A549 (cell line): ENCODE data around the gene FBXO38. TPM values are rescaled to one million over a fixed set of nuclear protein-coding genes. Genes with fewer than 3 reads are reported as not detected.

Experiments
- ATAC-seq, 2 experiments: fragments of 200-7000 bp in 1 of 2; fragments of >200 bp in 1 of 2; cut with Nextera tagmentation in 1 of 2; cut with Tn5 transposase in 1 of 2; 3 replicates each; pipeline versions ENCODE4 v1.8.0 to v1.9.1; 2018 to 2020; ENCODE audit warnings: mild to moderate bottlenecking in 1 of 2, moderate library complexity in 1 of 2
- CTCF ChIA-PET: fragments of 300-600 bp; sonication (Branson Sonifier 250); formaldehyde crosslinking; extraction: SDS; loops from one replicate; lab custom pipeline; 2021; ENCODE audit warnings: antibody characterized with exemption, inconsistent platforms; lab: Yijun Ruan, JAX
- POLR2A ChIA-PET: fragments of 350-600 bp; formaldehyde crosslinking; extraction: SDS; loops from one replicate; lab custom pipeline; 2021; ENCODE audit warnings: antibody characterized with exemption, inconsistent platforms; lab: Yijun Ruan, JAX
- DNase-seq, 2 experiments: peaks; one replicate each; pipeline versions ENCODE4 v3.0.0 to v3.0.0-alpha.2; 2011 to 2016; ENCODE audit warnings: low read depth in 1 of 2, low spot score in 1 of 2
- FAIRE-seq: peaks from 2 replicates; lab custom pipeline; 2011; peaks lifted over from hg19 to GRCh38; lab: Jason Lieb, UNC
- H3K27ac ChIP-seq, 2 experiments: fragments of >200 bp; sonication (Bioruptor Twin); formaldehyde crosslinking; 3 replicates each; pipeline ENCODE4 v1.5.1; 2016 to 2017
- H3K4me1 ChIP-seq: fragments of >200 bp; sonication (Bioruptor Twin); formaldehyde crosslinking; 3 replicates; pipeline ENCODE4 v1.6.1; 2016
- H3K4me2 ChIP-seq: fragments of >200 bp; sonication (Bioruptor Twin); formaldehyde crosslinking; 3 replicates; pipeline ENCODE4 v1.6.1; 2016
- H3K4me3 ChIP-seq: fragments of >200 bp; sonication (Bioruptor Twin); formaldehyde crosslinking; 3 replicates; pipeline ENCODE4 v1.5.1; 2016
- H3K9me3 ChIP-seq: fragments of >200 bp; sonication (Bioruptor Twin); formaldehyde crosslinking; 3 replicates; pipeline ENCODE4 v1.6.1; 2016
- BCL3 ChIP-seq: fragments of >200 bp; sonication (Bioruptor Twin); formaldehyde crosslinking; IDR thresholded peaks from 3 replicates; pipeline ENCODE4 v1.6.1; 2016
- CBX2 ChIP-seq: fragments of 200-600 bp; sonication (generic); IDR thresholded peaks from 2 replicates; pipeline ENCODE4 v1.6.1; 2016; ENCODE audit warnings: low read depth, mild to moderate bottlenecking, borderline replicate concordance
- CHD2 ChIP-seq: fragments of 150-350 bp; IDR thresholded peaks from 2 replicates; pipeline ENCODE4 v1.6.1; 2014; ENCODE audit warnings: low read length; ENCODE audit not compliant: partially characterized antibody
- CTCF ChIP-seq: fragments of >200 bp; sonication (Bioruptor Twin); formaldehyde crosslinking; IDR thresholded peaks from 3 replicates; pipeline ENCODE4 v1.5.1; 2016
- EP300 ChIP-seq, 2 experiments: fragments of >200 bp; sonication (Bioruptor Twin); formaldehyde crosslinking; IDR thresholded peaks; 2 replicates in 1 of 2; 3 replicates in 1 of 2; pipeline ENCODE4 v1.6.1; 2016 to 2017
- FOSL2 ChIP-seq, 2 experiments: fragments of 450-650 bp in 1 of 2; fragments of >200 bp in 1 of 2; sonication (Bioruptor Twin) in 1 of 2; formaldehyde crosslinking; IDR thresholded peaks; 2 replicates each; pipeline versions ENCODE4 v1.5.0 to v1.6.1; 2016 to 2020; ENCODE audit warnings: mild to moderate bottlenecking in 1 of 2, moderate library complexity in 1 of 2
- HDAC2 ChIP-seq: fragments of 200-600 bp; sonication (generic); IDR thresholded peaks from 2 replicates; pipeline ENCODE4 v1.6.1; 2016
- HEYL ChIP-seq: fragments of 250-450 bp; sonication (Bioruptor Pico); IDR thresholded peaks from 2 replicates; pipeline ENCODE4 v1.8.0; 2021; ENCODE audit warnings: mild to moderate bottlenecking, moderate library complexity
- HMGXB4 ChIP-seq: fragments of 250-450 bp; sonication (Bioruptor Pico); IDR thresholded peaks from 2 replicates; pipeline ENCODE4 v1.5.0; 2021; ENCODE audit warnings: mild to moderate bottlenecking, moderate library complexity, borderline replicate concordance
- HOXB5 ChIP-seq: fragments of 250-450 bp; sonication (Bioruptor Pico); IDR thresholded peaks from 2 replicates; pipeline ENCODE4 v1.5.0; 2020; ENCODE audit warnings: mild to moderate bottlenecking, moderate library complexity
- JUN ChIP-seq, 2 experiments: fragments of >200 bp; sonication (Bioruptor Twin); formaldehyde crosslinking; IDR thresholded peaks; 2 replicates in 1 of 2; 3 replicates in 1 of 2; pipeline ENCODE4 v1.6.1; 2016 to 2017
- JUNB ChIP-seq: fragments of >200 bp; sonication (Bioruptor Twin); formaldehyde crosslinking; IDR thresholded peaks from 2 replicates; pipeline ENCODE4 v1.6.1; 2016
- NFE2L2 ChIP-seq: fragments of 150-350 bp; conservative IDR thresholded peaks from 2 replicates; pipeline ENCODE4 v1.6.1; 2014; ENCODE audit warnings: low read length
- NPAS2 ChIP-seq: fragments of 250-450 bp; sonication (Bioruptor Pico); IDR thresholded peaks from 2 replicates; pipeline ENCODE4 v1.8.0; 2022; ENCODE audit warnings: mild to moderate bottlenecking, moderate library complexity, borderline replicate concordance
- NR3C1 ChIP-seq: fragments of >200 bp; sonication (Bioruptor Twin); formaldehyde crosslinking; IDR thresholded peaks from 3 replicates; pipeline ENCODE4 v1.6.1; 2017
- POLR2A ChIP-seq: IDR thresholded peaks from 2 replicates; pipeline ENCODE4 v1.6.1; 2012; ENCODE audit warnings: mild to moderate bottlenecking, low read length
- RCOR1 ChIP-seq: fragments of 150-350 bp; IDR thresholded peaks from 2 replicates; pipeline ENCODE4 v1.6.1; 2014; ENCODE audit warnings: antibody characterized with exemption, low read length, low read depth
- SMC3 ChIP-seq: fragments of >200 bp; sonication (Bioruptor Twin); formaldehyde crosslinking; IDR thresholded peaks from 3 replicates; pipeline ENCODE4 v1.6.1; 2018; ENCODE audit warnings: inconsistent platforms
- SREBF2 ChIP-seq: fragments of 450-650 bp; IDR thresholded peaks from 2 replicates; pipeline ENCODE4 v1.6.1; 2014; ENCODE audit warnings: mild to moderate bottlenecking, moderate library complexity
- TP53 ChIP-seq: fragments of 250-450 bp; sonication (Bioruptor Pico); IDR thresholded peaks from 2 replicates; pipeline ENCODE4 v1.5.0; 2021; ENCODE audit warnings: mild to moderate bottlenecking, moderate library complexity
- ZC3H11A ChIP-seq: fragments of 450-650 bp; IDR thresholded peaks from 2 replicates; pipeline ENCODE4 v1.6.1; 2014; ENCODE audit warnings: antibody characterized with exemption, mild to moderate bottlenecking
- ZFP36 ChIP-seq: fragments of 450-650 bp; IDR thresholded peaks from 2 replicates; pipeline ENCODE4 v1.6.1; 2014; ENCODE audit warnings: borderline replicate concordance; ENCODE audit not compliant: partially characterized antibody
- ZNF302 ChIP-seq: fragments of 250-450 bp; sonication (Bioruptor Pico); IDR thresholded peaks from 2 replicates; pipeline ENCODE4 v1.9.0; 2021; ENCODE audit warnings: inconsistent platforms, mild to moderate bottlenecking, moderate library complexity
- ZSCAN20 ChIP-seq: fragments of 250-450 bp; sonication (Bioruptor Pico); IDR thresholded peaks from 2 replicates; pipeline ENCODE4 v1.8.0; 2022; ENCODE audit warnings: mild to moderate bottlenecking, moderate library complexity
- WGBS: methylation state at CpG from one replicate; pipeline ENCODE4 v1.1.6; 2017; ENCODE audit errors: missing lambda C conversion rate; 5-methylcytosine and 5-hydroxymethylcytosine counted together
- polyA plus RNA-seq, 4 experiments: library from polyadenylated mRNA; depleted of rRNA in 3 of 4; stranded (reverse); fragments of >200 nt; fragmentation: RNase III in 1 of 4; extraction: RNeasy Plus Mini Kit Qiagen cat#74134 plus additional on column Dnase treatment in 1 of 4; gene quantifications; 2 replicates in 3 of 4; 3 replicates in 1 of 4; pipeline ENCODE4 v1.2.3, GENCODE V29; 2011 to 2017
- TF ChIP-seq, protein P1 (sequence below): IDR thresholded peaks from 2 replicates; pipeline ENCODE4 v1.6.1; 2012

Gene FBXO38
- polyA plus RNA-seq, 2 of the 4 experiments (the other 2 are of a cell fraction) = 15.8 to 33.2 TPM

- ATAC-seq (no peak), FAIRE-seq (no peak), DNase-seq (no peak)
- no peak overlapping the region for H3K27ac ChIP-seq
- no peaks in the 10 kb centered on the region for H3K4me1 ChIP-seq
- ChIA-PET CTCF (no interaction called here), POLR2A (no interaction called here)
- 93% methylated on average over 4 of the region's 4 CpGs for WGBS
- H3K4me3 ChIP-seq = no peak overlapping the region
- H3K9me3 ChIP-seq = no peaks in the 10 kb centered on the region
- H3K4me2 ChIP-seq = no peak overlapping the region
- TF ChIP-seq ZC3H11A (no peak), TP53 (CRISPR knock-in tag) (no peak), JUNB (no peak), RCOR1 (no peak), JUN (IDR thresholded peaks at IDR 0.05) (no peak), NFE2L2 (no peak), CHD2 (no peak), EP300 (IDR thresholded peaks at IDR 0.05) (no peak), SMC3 (no peak), SREBF2 (no peak), CTCF (no peak), ZFP36 (no peak)
Observed at GRCh38 chr5:148414833-148415232, 31.1 kb downstream of the FBXO38 start.

DNA sequence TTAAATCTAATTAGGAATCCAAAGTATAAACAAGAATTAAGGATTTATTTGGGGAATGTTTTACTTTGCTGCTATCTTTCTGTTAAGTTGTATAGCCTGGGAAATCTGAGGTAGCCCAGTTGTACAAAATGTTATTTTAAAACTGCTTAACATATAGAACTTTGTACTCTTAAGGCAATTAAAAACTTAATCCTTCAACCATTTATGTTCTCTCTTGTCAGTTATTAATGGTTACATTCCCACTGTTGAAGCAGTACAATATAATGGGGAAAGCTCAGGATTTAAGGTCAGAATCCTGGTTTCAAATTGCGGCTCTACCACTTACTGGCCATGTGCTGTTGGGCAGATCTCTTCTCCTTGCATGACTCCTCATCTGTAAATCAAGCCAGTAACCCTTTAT lies 32.7 kb downstream of the FBXO38 start:
- Histone ChIP-seq H3K4me2 (no peak overlapping the region), H3K27ac (no peak overlapping the region), H3K4me1 (no peaks in the 10 kb centered on the region), H3K9me3 (no peaks in the 10 kb centered on the region), H3K4me3 (no peak overlapping the region)
- FAIRE-seq (no peak), DNase-seq (no peak), ATAC-seq (no peak)
- 86% methylated on average over 1 of the region's 1 CpG for WGBS
- CTCF ChIA-PET = no interaction called here
- POLR2A ChIA-PET = no interaction called here
- TF ChIP-seq SMC3 (no peak), ZNF302 (CRISPR knock-in tag) (no peak), HMGXB4 (no peak), HEYL (CRISPR knock-in tag) (no peak), CTCF (no peak), NR3C1 (no peak), ZC3H11A (no peak)
- TF ChIP-seq, all 56 proteins: peak for 0

- H3K27ac ChIP-seq = no peak overlapping the region
- no peaks in the 10 kb centered on the region for H3K9me3 ChIP-seq
- no peak for DNase-seq
- H3K4me1 ChIP-seq = no peaks in the 10 kb centered on the region
- ChIA-PET CTCF (interaction anchor here (0.7 kb wide), 1 partner anchor 12 kb away, joined by 3 read pairs; no protein-coding TSS in a partner anchor), POLR2A (no interaction called here)
- FAIRE-seq = no peak
- TF ChIP-seq HOXB5 (no peak), TP53 (CRISPR knock-in tag) (no peak), BCL3 (no peak), FOSL2 (IDR thresholded peaks at IDR 0.05) (no peak), FOSL2 (CRISPR knock-in tag; IDR thresholded peaks at IDR 0.05) (no peak), NPAS2 (CRISPR knock-in tag) (no peak), HDAC2 (no peak), CTCF (no peak), ZSCAN20 (CRISPR knock-in tag) (no peak), CBX2 (no peak), POLR2A (no peak), JUNB (no peak)
- TF ChIP-seq, protein P1, sequence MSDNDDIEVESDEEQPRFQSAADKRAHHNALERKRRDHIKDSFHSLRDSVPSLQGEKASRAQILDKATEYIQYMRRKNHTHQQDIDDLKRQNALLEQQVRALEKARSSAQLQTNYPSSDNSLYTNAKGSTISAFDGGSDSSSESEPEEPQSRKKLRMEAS = no peak
- H3K4me2 ChIP-seq = no peak overlapping the region
- no peak overlapping the region for H3K4me3 ChIP-seq
- no peak for ATAC-seq
- WGBS = 89% methylated on average over 7 of the region's 7 CpGs
Observed at GRCh38 chr5:148416921-148417320, 33.2 kb downstream of the FBXO38 start.
